Inferior parietal cortex (tissue), 1 donor: ENCODE results near the gene TERT.

Source experiments
- DNase-seq: peaks from one replicate; pipeline ENCODE4 v3.0.0-alpha.2; 2016; ENCODE audit errors: extremely low spot score

Gene TERT

GRCh38 chr5:1206521-1207412, 88.1 kb downstream of the TERT start:
- no peak for DNase-seq

DNA sequence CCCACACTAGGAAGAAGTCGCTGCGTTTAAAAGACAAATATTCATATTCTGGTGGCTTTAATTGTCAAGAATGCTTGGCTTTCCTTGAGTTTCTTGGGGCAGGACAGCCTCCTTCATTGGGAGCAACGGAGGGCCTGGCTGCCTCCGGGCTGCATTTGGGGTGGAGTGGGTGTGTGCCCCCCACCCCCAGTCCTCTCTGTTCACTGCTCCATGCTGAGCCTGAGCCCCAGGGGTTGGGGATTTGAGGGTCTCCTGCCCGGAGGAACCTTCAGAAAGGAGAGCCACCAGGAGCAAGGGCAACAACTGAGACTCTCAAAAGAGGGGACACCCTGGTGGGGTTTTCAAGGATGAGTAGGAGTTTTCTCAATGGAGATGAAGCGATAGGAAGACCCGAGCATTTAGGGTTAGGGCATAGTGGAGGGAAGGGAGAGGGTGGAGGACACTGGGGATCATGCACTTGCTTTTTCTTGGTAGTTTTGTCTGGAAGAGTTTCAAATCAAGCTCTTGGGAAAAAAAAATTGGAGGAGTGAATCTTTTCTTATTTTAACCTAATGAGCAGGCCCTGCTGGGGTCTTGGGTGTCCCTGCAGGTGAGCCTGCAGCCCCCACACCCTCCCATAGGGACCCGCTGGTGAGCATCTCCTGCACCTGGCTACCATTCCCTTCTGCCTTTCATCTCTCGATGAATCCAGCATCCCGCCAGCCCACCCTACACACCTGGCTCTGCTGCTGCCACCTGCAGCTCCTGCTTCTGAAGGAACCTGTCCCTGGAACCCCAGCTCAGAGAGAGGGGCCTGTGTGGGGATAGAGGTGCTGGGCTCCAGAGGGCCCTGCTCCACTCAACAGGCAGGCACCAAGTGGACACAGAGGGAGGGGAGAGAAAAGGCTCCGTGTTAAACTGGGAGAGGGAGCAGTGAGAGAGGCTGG, 89.3 kb downstream of the TERT start:
- DNase-seq = no peak

GRCh38 chr5:1204693-1205242, 90.1 kb downstream of the TERT start:
- peak; percentile 34 for DNase-seq

DNA sequence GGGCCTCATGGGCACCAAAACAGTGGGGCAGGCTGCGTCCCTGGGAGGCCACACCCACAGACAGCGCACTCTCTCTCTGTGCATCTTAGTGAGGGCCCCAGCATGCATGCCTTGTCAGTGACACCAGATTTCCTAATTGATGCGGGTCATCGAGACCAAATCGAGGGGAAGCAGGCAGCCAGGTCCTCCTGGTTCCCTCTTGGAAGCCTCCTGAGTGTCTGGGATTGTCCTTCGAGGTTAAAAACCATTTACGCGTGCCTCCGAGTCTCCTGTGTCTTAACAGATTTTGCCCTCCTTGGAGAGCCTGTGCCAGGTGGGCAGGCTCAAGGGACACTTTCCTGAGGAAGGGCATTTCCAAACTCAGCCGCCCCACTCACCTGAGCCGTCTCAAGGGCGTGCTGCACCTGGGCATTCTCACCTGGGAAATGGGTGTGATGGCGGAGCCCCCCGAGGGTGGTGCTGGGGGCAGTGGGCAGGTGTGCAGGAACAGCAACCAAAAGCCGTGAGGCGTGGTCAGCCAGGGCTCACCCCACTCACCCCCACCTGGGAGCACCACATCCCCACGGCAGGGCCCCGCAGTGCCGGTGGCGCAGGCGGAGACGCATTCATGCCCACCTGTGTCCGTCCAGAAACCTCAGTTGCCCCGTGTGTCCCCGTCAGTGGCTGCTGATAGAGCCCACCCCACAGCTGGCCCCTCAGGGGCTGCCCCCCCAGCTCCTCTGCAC, 90.7 kb downstream of the TERT start:
- no peak for DNase-seq

GRCh38 chr5:1203311-1203967, 91.4 kb downstream of the TERT start:
- DNase-seq = no peak
